Neural progenitor cell (in vitro differentiated cells): ENCODE results near the gene LRBA.

Experiments used
- EZH2 ChIP-seq: fragments of 200-600 bp; sonication (generic); IDR thresholded peaks from 2 replicates; pipeline ENCODE4 v1.6.1; 2017; ENCODE audit warnings: antibody characterized with exemption, mild to moderate bottlenecking, moderate library complexity
- TF ChIP-seq, protein P1 (sequence below): fragments of 200-600 bp; sonication (generic); IDR thresholded peaks from 2 replicates; pipeline ENCODE4 v1.5.1; 2017; ENCODE audit warnings: antibody characterized with exemption, mild to moderate bottlenecking

DNA sequence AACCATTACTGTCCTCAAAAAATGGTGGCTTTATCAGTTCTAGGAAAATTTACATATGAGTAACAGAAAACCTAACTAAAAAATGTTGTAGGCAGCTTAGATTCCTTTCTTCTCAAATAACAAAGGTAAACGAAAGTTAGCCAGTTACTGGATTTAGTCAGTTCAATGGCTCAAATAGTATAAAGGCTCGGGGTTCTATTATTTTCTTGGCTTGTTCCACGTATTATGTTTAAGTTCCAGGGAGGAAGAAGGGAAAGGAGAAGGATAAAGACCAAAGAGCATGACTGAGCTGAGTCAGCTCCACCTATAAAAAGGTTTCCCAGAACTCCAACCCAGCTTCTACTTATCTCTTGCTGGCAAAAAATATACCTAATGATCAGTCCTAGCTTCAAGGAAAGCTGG, 474.1 kb downstream of the LRBA start:
- TF ChIP-seq, protein P1, sequence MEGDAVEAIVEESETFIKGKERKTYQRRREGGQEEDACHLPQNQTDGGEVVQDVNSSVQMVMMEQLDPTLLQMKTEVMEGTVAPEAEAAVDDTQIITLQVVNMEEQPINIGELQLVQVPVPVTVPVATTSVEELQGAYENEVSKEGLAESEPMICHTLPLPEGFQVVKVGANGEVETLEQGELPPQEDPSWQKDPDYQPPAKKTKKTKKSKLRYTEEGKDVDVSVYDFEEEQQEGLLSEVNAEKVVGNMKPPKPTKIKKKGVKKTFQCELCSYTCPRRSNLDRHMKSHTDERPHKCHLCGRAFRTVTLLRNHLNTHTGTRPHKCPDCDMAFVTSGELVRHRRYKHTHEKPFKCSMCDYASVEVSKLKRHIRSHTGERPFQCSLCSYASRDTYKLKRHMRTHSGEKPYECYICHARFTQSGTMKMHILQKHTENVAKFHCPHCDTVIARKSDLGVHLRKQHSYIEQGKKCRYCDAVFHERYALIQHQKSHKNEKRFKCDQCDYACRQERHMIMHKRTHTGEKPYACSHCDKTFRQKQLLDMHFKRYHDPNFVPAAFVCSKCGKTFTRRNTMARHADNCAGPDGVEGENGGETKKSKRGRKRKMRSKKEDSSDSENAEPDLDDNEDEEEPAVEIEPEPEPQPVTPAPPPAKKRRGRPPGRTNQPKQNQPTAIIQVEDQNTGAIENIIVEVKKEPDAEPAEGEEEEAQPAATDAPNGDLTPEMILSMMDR: no peak
- no peak for TF ChIP-seq EZH2
